Keratinocyte (primary cell): ENCODE data around the gene KIAA0930.

ENCODE experiments used
- EZH2 ChIP-seq: IDR thresholded peaks from one replicate; pipeline ENCODE4 v1.6.1; 2012; ENCODE audit warnings: inconsistent platforms, mild to moderate bottlenecking, low read length, moderate library complexity
- TF ChIP-seq, protein P1 (sequence below), 3 experiments: IDR thresholded peaks in 1 of 3; conservative IDR thresholded peaks in 1 of 3; optimal IDR thresholded peaks in 1 of 3; 2 replicates in 2 of 3; 3 replicates in 1 of 3; pipeline versions ENCODE3 to v1.5.1; 2011; ENCODE audit warnings: low read length in 3 of 3, mild to moderate bottlenecking in 3 of 3, moderate library complexity in 2 of 3, control low read depth in 1 of 3, inconsistent platforms in 1 of 3; ENCODE audit not compliant: insufficient read depth in 2 of 3; ENCODE audit errors: extremely low read depth in 1 of 3

DNA sequence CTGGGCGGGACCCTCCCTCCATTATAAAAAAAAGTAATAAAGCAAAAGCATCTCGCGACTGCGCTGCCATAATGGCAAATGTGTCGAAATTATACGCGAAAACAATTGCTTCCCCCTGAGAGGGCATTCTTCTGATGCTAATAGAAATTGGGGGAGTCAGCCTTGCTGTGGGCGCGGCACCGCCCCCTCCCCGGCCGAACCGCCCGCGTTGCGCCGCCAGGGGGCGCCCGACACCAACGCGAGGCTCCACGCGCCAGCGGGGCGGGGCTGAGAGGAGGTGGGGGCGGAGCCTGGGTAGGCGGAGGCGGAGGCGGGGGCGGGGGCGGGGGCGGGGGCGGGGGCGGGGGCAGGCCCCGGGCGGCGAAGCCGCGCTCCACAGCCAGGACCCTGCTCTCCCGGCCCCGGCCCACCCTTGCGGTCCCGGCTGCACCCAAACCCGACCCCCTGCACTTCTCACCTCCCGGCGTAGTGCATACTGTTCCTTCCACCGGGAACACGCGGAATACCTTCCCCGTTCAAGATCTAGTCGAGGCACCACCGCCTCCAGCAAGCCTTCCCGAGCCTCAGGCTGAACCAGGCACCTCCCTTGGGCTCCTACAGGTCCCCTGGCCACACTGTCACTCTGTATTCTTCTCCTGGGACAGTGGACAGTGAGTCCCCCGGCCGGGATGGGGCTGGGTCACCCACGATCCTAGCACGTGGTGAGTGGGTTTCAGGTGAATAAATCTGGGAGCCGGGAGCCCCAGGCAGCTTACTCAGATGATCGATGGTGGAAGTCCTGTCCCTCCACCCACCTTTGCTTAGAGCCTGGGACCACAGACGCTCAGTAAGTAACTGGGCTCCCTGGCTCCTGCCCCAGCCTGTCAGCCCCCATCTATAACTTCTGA is 28.5 kb upstream of the KIAA0930 start:
- TF ChIP-seq, protein P1, sequence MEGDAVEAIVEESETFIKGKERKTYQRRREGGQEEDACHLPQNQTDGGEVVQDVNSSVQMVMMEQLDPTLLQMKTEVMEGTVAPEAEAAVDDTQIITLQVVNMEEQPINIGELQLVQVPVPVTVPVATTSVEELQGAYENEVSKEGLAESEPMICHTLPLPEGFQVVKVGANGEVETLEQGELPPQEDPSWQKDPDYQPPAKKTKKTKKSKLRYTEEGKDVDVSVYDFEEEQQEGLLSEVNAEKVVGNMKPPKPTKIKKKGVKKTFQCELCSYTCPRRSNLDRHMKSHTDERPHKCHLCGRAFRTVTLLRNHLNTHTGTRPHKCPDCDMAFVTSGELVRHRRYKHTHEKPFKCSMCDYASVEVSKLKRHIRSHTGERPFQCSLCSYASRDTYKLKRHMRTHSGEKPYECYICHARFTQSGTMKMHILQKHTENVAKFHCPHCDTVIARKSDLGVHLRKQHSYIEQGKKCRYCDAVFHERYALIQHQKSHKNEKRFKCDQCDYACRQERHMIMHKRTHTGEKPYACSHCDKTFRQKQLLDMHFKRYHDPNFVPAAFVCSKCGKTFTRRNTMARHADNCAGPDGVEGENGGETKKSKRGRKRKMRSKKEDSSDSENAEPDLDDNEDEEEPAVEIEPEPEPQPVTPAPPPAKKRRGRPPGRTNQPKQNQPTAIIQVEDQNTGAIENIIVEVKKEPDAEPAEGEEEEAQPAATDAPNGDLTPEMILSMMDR (optimal IDR thresholded peaks at IDR 0.05 in 1 of 3, IDR thresholded peaks at IDR 0.05 in 1 of 3, conservative IDR thresholded peaks at IDR 0.05 in 1 of 3; ENCODE audit: extremely low read depth in 1 of 3, insufficient read depth in 2 of 3, low read length in 3 of 3): peak; percentile 66 to 92 (median 71)
- TF ChIP-seq EZH2: no peak
